IMR-90 (cell line): ENCODE results near the gene PRKN. TPM values are rescaled to one million over a fixed set of nuclear protein-coding genes. Genes with fewer than 3 reads are reported as not detected.

Source experiments
- ATAC-seq: fragments of 200-7000 bp; cut with Tn5 transposase; 2 replicates; pipeline ENCODE4 v1.9.1; 2020; ENCODE audit warnings: low read depth, mild to moderate bottlenecking, moderate library complexity
- BruUV-seq: library from RNA; stranded (reverse); fragments of 400-500 nt; replicated peaks from 2 replicates; lab custom pipeline; 2021; lab: Mats Ljungman, UMichigan
- CTCF ChIA-PET: fragments of 300-600 bp; formaldehyde crosslinking; extraction: SDS; loops from one replicate; lab custom pipeline; 2021; ENCODE audit warnings: antibody characterized with exemption; lab: Yijun Ruan, JAX
- POLR2A ChIA-PET: fragments of 300-600 bp; sonication (Branson Sonifier 250); formaldehyde crosslinking; loops from one replicate; lab custom pipeline; 2022; ENCODE audit warnings: antibody characterized with exemption; ENCODE audit not compliant: unreplicated experiment; lab: Charles Lee
- DNase-seq: peaks from one replicate; pipeline ENCODE4 v3.0.0; 2013
- H2AFZ ChIP-seq: replicated peaks from 2 replicates; pipeline ENCODE3; 2013; ENCODE audit warnings: low read length, mild to moderate bottlenecking; ENCODE audit not compliant: poor library complexity
- H2AK5ac ChIP-seq: 2 replicates; pipeline ENCODE4 v1.6.1; 2013; ENCODE audit warnings: low read depth, low read length, inconsistent platforms
- H2AK9ac ChIP-seq: replicated peaks from 2 replicates; pipeline ENCODE3; 2013; ENCODE audit warnings: mild to moderate bottlenecking, low read depth, low read length, moderate library complexity; ENCODE audit not compliant: poor library complexity
- H2BK120ac ChIP-seq: 2 replicates; pipeline ENCODE4 v1.6.1; 2013; ENCODE audit warnings: low read depth, low read length, inconsistent platforms
- H2BK15ac ChIP-seq: 3 replicates; pipeline ENCODE4 v1.6.1; 2013; ENCODE audit warnings: low read depth, low read length, inconsistent platforms
- H2BK20ac ChIP-seq: 2 replicates; pipeline ENCODE4 v1.6.1; 2013; ENCODE audit warnings: low read depth, mild to moderate bottlenecking, inconsistent platforms, low read length, moderate library complexity
- H2BK5ac ChIP-seq: 2 replicates; pipeline ENCODE4 v1.6.1; 2013; ENCODE audit warnings: mild to moderate bottlenecking, low read depth, low read length, inconsistent platforms; ENCODE audit not compliant: poor library complexity, severe bottlenecking
- H3K14ac ChIP-seq: replicated peaks from 2 replicates; pipeline ENCODE4 v1.6.1; 2013; ENCODE audit warnings: low read depth, low read length, inconsistent platforms
- H3K18ac ChIP-seq: 2 replicates; pipeline ENCODE4 v1.6.1; 2013; ENCODE audit warnings: low read depth, low read length, control low read depth
- H3K23ac ChIP-seq: 2 replicates; pipeline ENCODE4 v1.6.1; 2013; ENCODE audit warnings: low read depth, low read length, inconsistent platforms
- H3K27ac ChIP-seq: 2 replicates; pipeline ENCODE4 v1.5.1; 2013; ENCODE audit warnings: mild to moderate bottlenecking, control low read depth, low read length; ENCODE audit not compliant: insufficient read depth
- H3K27me3 ChIP-seq: 2 replicates; pipeline ENCODE4 v1.6.1; 2013; ENCODE audit warnings: low read length; ENCODE audit not compliant: control insufficient read depth, insufficient read depth
- H3K36me3 ChIP-seq: 2 replicates; pipeline ENCODE4 v1.6.1; 2013; ENCODE audit warnings: low read length, mixed read lengths; ENCODE audit not compliant: control insufficient read depth, insufficient read depth
- H3K4ac ChIP-seq: 2 replicates; pipeline ENCODE4 v1.6.1; 2013; ENCODE audit warnings: low read depth, low read length, inconsistent platforms
- H3K4me1 ChIP-seq: 2 replicates; pipeline ENCODE4 v1.6.1; 2013; ENCODE audit warnings: low read length, mixed read lengths; ENCODE audit not compliant: control insufficient read depth, insufficient read depth
- H3K4me2 ChIP-seq: 2 replicates; pipeline ENCODE4 v1.6.1; 2013; ENCODE audit warnings: low read depth, mild to moderate bottlenecking, control low read depth, low read length, moderate library complexity
- H3K4me3 ChIP-seq: 2 replicates; pipeline ENCODE4 v1.5.1; 2013; ENCODE audit warnings: low read depth, mild to moderate bottlenecking, control low read depth, low read length, moderate library complexity; ENCODE audit not compliant: insufficient read depth
- H3K56ac ChIP-seq: 2 replicates; pipeline ENCODE4 v1.6.1; 2013; ENCODE audit warnings: low read length, inconsistent platforms; ENCODE audit not compliant: insufficient read depth; ENCODE audit errors: extremely low read depth
- H3K79me1 ChIP-seq, 2 experiments: 2 replicates each; pipeline ENCODE4 v1.6.1; 2013; ENCODE audit warnings: low read length in 2 of 2, inconsistent platforms in 1 of 2, low read depth in 1 of 2
- H3K9ac ChIP-seq: 2 replicates; pipeline ENCODE4 v1.6.1; 2013; ENCODE audit warnings: low read depth, low read length, control low read depth
- H3K9me1 ChIP-seq: 2 replicates; pipeline ENCODE4 v1.6.1; 2013; ENCODE audit warnings: low read length, inconsistent platforms; ENCODE audit not compliant: insufficient read depth
- H3K9me3 ChIP-seq: 2 replicates; pipeline ENCODE4 v1.6.1; 2013; ENCODE audit warnings: low read length; ENCODE audit not compliant: control insufficient read depth, insufficient read depth
- H4K20me1 ChIP-seq: 2 replicates; pipeline ENCODE4 v1.6.1; 2013; ENCODE audit warnings: low read length, inconsistent platforms; ENCODE audit not compliant: insufficient read depth
- H4K5ac ChIP-seq: 2 replicates; pipeline ENCODE4 v1.6.1; 2013; ENCODE audit warnings: mild to moderate bottlenecking, low read depth, low read length, control low read depth
- H4K8ac ChIP-seq, 2 experiments: 2 replicates each; pipeline ENCODE4 v1.6.1; 2013; ENCODE audit warnings: low read depth in 2 of 2, low read length in 2 of 2, control low read depth in 1 of 2, inconsistent platforms in 1 of 2
- H4K91ac ChIP-seq: 2 replicates; pipeline ENCODE4 v1.6.1; 2013; ENCODE audit warnings: low read depth, low read length, inconsistent platforms; ENCODE audit not compliant: insufficient read depth
- BHLHE40 ChIP-seq: fragments of 150-350 bp; IDR thresholded peaks from 2 replicates; pipeline ENCODE4 v1.6.1; 2016; ENCODE audit warnings: mild to moderate bottlenecking, low read depth, low read length
- CEBPB ChIP-seq: IDR thresholded peaks from 2 replicates; pipeline ENCODE4 v1.6.1; 2012; ENCODE audit warnings: low read depth, low read length, improper control_type of control experiment
- CHD1 ChIP-seq: IDR thresholded peaks from 2 replicates; pipeline ENCODE4 v1.6.1; 2012; ENCODE audit warnings: low read depth, low read length, improper control_type of control experiment
- CTCF ChIP-seq: conservative IDR thresholded peaks from 2 replicates; pipeline ENCODE4 v1.5.1; 2012; ENCODE audit warnings: mild to moderate bottlenecking, low read depth, low read length, improper control_type of control experiment
- MAZ ChIP-seq: IDR thresholded peaks from 2 replicates; pipeline ENCODE4 v1.6.1; 2012; ENCODE audit warnings: low read depth, mild to moderate bottlenecking, low read length, improper control_type of control experiment, moderate library complexity, borderline replicate concordance
- MXI1 ChIP-seq: IDR thresholded peaks from 2 replicates; pipeline ENCODE4 v1.6.1; 2012; ENCODE audit warnings: low read depth, mild to moderate bottlenecking, low read length, moderate library complexity, borderline replicate concordance
- NFE2L2 ChIP-seq: fragments of 150-350 bp; IDR thresholded peaks from 2 replicates; pipeline ENCODE4 v1.6.1; 2016; ENCODE audit warnings: low read depth, mild to moderate bottlenecking, low read length
- POLR2A ChIP-seq: IDR thresholded peaks from 2 replicates; pipeline ENCODE4 v1.6.1; 2012; ENCODE audit warnings: mild to moderate bottlenecking, low read depth, low read length
- RAD21 ChIP-seq: IDR thresholded peaks from 2 replicates; pipeline ENCODE4 v1.6.1; 2012; ENCODE audit warnings: low read length, improper control_type of control experiment
- RCOR1 ChIP-seq: IDR thresholded peaks from 2 replicates; pipeline ENCODE4 v1.6.1; 2012; ENCODE audit warnings: mild to moderate bottlenecking, low read length, improper control_type of control experiment; ENCODE audit not compliant: insufficient replicate concordance
- RFX5 ChIP-seq: IDR thresholded peaks from 2 replicates; pipeline ENCODE4 v1.8.0; 2012; ENCODE audit warnings: low read depth, mild to moderate bottlenecking, low read length, moderate library complexity
- SMC3 ChIP-seq: fragments of 150-350 bp; IDR thresholded peaks from 2 replicates; pipeline ENCODE4 v1.6.1; 2016; ENCODE audit warnings: low read depth, mild to moderate bottlenecking, antibody characterized with exemption, low read length, moderate library complexity
- USF2 ChIP-seq: fragments of 150-350 bp; IDR thresholded peaks from 2 replicates; pipeline ENCODE4 v1.6.1; 2017; ENCODE audit warnings: mild to moderate bottlenecking, antibody characterized with exemption, low read length, low read depth
- WGBS, 2 experiments: methylation state at CpG; one replicate each; pipeline versions ENCODE4 v1.1.5 to v1.1.7; 2013; ENCODE audit warnings: missing lambda C conversion rate in 2 of 2; ENCODE audit not compliant: insufficient read length in 1 of 2; ENCODE audit errors: extremely low coverage in 2 of 2; 5-methylcytosine and 5-hydroxymethylcytosine counted together
- dilution Hi-C: fragments of 300-500 bp; cut with HindIII; formaldehyde crosslinking; loops from one replicate; pipeline ENCODE4 v1.14.3; 2018; ENCODE audit warnings: low sequenced_read_pairs; ENCODE audit not compliant: unreplicated experiment
- in situ Hi-C: fragments of 300-500 bp; cut with MboI; formaldehyde crosslinking; loops from 3 replicates; pipeline ENCODE4 v1.14.3; 2019; ENCODE audit warnings: low sequenced_read_pairs, inconsistent platforms, mixed read lengths
- intact Hi-C: fragments of 100-400 bp; cut with micrococcal nuclease; formaldehyde crosslinking; loops from 2 replicates; pipeline ENCODE4 v1.10.0; 2022
- polyA plus RNA-seq, 3 experiments: library from polyadenylated mRNA; depleted of rRNA; stranded (reverse); fragments of >200 nt; gene quantifications; 2 replicates each; pipeline ENCODE4 v1.2.3, GENCODE V29; 2012; ENCODE audit warnings: low replicate concordance in 1 of 3
- total RNA-seq: library from RNA; depleted of rRNA; stranded (reverse); fragments of >200 nt; gene quantifications from 2 replicates; pipeline ENCODE4 v1.2.3, GENCODE V29; 2012
- TF ChIP-seq, protein P1 (sequence below): fragments of 150-350 bp; IDR thresholded peaks from 2 replicates; pipeline ENCODE4 v1.6.1; 2016; ENCODE audit warnings: low read depth, mild to moderate bottlenecking, low read length, moderate library complexity, borderline replicate concordance

Gene PRKN
- total and polyA plus RNA-seq, 2 of the 4 experiments (the other 2 are of a cell fraction) = 0.15 to 0.18 TPM

- Histone ChIP-seq H3K79me1 (no peaks in the 10 kb centered on the region), H3K9ac (no peak overlapping the region), H2BK5ac (no peak overlapping the region), H2BK15ac (no peak overlapping the region), H2AK5ac (no peak overlapping the region), H3K9me3 (peaks cover 3% of the 10 kb centered on the region), H4K91ac (no peak overlapping the region), H3K27ac (no peak overlapping the region), H2BK20ac (no peak overlapping the region), H3K9me1 (no peaks in the 10 kb centered on the region), H3K4me1 (no peaks in the 10 kb centered on the region), H3K23ac (no peak overlapping the region), H4K20me1 (no peaks in the 10 kb centered on the region), H3K18ac (no peak overlapping the region), H3K14ac (no peak overlapping the region), H3K4me3 (no peak overlapping the region), H3K36me3 (no peaks in the 10 kb centered on the region), H3K4ac (no peak overlapping the region), H3K4me2 (no peak overlapping the region), H3K56ac (no peak overlapping the region), H2AK9ac (no peak overlapping the region), H4K5ac (no peak overlapping the region), H4K8ac (no peak overlapping the region), H2AFZ (no peak overlapping the region), H3K27me3 (no peaks in the 10 kb centered on the region), H2BK120ac (no peak overlapping the region)
- POLR2A ChIA-PET = no interaction called here
- CTCF ChIA-PET = no interaction called here
- intact Hi-C loops (no loop called here), dilution Hi-C loops (no loop called here), in situ Hi-C loops (no loop called here)
- TF ChIP-seq POLR2A (no peak), CEBPB (no peak), CTCF (no peak), RAD21 (no peak), USF2 (no peak), RCOR1 (no peak), BHLHE40 (no peak), MXI1 (no peak), NFE2L2 (no peak), CHD1 (no peak), MAZ (no peak), RFX5 (no peak), SMC3 (no peak)
- TF ChIP-seq, protein P1, sequence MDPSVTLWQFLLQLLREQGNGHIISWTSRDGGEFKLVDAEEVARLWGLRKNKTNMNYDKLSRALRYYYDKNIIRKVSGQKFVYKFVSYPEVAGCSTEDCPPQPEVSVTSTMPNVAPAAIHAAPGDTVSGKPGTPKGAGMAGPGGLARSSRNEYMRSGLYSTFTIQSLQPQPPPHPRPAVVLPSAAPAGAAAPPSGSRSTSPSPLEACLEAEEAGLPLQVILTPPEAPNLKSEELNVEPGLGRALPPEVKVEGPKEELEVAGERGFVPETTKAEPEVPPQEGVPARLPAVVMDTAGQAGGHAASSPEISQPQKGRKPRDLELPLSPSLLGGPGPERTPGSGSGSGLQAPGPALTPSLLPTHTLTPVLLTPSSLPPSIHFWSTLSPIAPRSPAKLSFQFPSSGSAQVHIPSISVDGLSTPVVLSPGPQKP = no peak
- ATAC-seq (no peak), DNase-seq (no peak)
- BruUV-seq = no TSS peak
- WGBS, 2 experiments = no CpG with 5 or more reads among the region's 6 CpGs
These were observed 18.6 kb downstream of the PRKN start for GRCh38 chr6:162708971-162709370.
